ENCODE measurements around the gene GET4. TPM values are rescaled to one million over a fixed set of nuclear protein-coding genes. Genes with fewer than 3 reads are reported as not detected.

The GET4 gene
- total RNA-seq, 4 donors from 2014 or later, result 16.3 to 35.0 (median 17.9) TPM

GRCh38 chr7:900331-901040 lies 24.1 kb downstream of the GET4 start:
- TF ChIP-seq CTCF (IDR thresholded peaks at IDR 0.05; ENCODE audit: low read depth), result no peak

- no peak for TF ChIP-seq CTCF (IDR thresholded peaks at IDR 0.05; ENCODE audit: low read depth)
Observed at GRCh38 chr7:901041-901387, 24.7 kb downstream of the GET4 start.

- TF ChIP-seq CTCF (IDR thresholded peaks at IDR 0.05; ENCODE audit: low read depth), result no peak
Observed at GRCh38 chr7:901388-902154, 25.2 kb downstream of the GET4 start.

- no peak for TF ChIP-seq CTCF (IDR thresholded peaks at IDR 0.05; ENCODE audit: low read depth)
Observed at GRCh38 chr7:902996-903395, 26.6 kb downstream of the GET4 start.

GRCh38 chr7:903921-904755 lies 27.8 kb downstream of the GET4 start:
- no peak for TF ChIP-seq CTCF (IDR thresholded peaks at IDR 0.05; ENCODE audit: low read depth)

- no peak for TF ChIP-seq CTCF (IDR thresholded peaks at IDR 0.05; ENCODE audit: low read depth)
Observed at GRCh38 chr7:904847-905246, 28.5 kb downstream of the GET4 start.

GRCh38 chr7:906776-907157 lies 30.4 kb downstream of the GET4 start:
- no peak for TF ChIP-seq CTCF (IDR thresholded peaks at IDR 0.05; ENCODE audit: low read depth)

All from subcutaneous adipose tissue (tissue), 4 donors.